Middle frontal gyrus (tissue), 1 donor: ENCODE measurements around the gene DNASE1L3.

ENCODE experiments used
- DNase-seq: peaks from one replicate; pipeline ENCODE4 v3.0.0-alpha.2; 2015; ENCODE audit warnings: low spot score; ENCODE audit errors: extremely low spot score

The DNASE1L3 gene

DNA sequence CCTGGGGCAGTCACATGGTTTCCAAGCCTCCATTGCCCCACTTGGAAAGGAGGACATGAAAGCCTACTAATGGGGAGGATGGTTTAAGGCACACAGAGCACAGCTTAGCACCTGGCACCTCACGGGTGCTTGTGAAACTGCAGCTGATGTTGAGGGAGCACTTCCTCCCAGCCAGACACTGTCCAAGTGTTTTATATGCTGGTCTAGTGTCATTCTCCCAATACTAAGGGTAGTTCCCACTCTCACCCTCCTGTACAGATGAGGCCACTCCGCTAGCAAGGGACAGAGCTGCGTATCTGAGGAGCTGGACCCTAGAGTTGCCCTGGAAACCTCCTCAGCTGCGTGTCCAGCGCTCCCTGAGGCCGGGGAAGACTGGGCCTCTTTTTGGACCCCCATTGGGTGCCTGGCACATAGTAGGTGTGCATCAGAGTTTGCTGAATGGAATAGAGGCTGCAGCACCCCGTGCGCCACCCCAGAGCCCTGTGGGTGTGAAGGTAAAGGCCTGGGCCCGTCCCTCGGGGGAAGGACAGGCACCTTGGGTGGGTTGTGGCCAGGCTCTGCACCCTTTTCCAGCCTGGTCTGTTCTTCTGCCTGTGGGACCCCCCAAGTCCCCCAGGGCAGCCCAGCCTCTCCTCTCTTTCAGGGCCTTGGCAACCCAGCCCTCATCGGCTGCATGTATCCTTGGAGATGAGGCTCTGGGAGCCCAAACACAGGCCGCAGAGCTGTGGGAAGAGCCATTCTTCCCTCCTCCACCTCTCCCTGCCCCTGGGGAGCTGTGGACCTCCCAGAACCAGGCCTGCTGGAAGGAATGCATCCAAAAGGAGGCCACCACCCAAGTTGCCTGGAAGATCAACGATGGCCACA lies 31.3 kb downstream of the DNASE1L3 start:
- DNase-seq = no peak

- no peak for DNase-seq
These were observed 32.1 kb downstream of the DNASE1L3 start for GRCh38 chr3:58178528-58179234.

- peak; percentile 72 for DNase-seq
These were observed 32.8 kb downstream of the DNASE1L3 start for GRCh38 chr3:58177747-58178527.

DNA sequence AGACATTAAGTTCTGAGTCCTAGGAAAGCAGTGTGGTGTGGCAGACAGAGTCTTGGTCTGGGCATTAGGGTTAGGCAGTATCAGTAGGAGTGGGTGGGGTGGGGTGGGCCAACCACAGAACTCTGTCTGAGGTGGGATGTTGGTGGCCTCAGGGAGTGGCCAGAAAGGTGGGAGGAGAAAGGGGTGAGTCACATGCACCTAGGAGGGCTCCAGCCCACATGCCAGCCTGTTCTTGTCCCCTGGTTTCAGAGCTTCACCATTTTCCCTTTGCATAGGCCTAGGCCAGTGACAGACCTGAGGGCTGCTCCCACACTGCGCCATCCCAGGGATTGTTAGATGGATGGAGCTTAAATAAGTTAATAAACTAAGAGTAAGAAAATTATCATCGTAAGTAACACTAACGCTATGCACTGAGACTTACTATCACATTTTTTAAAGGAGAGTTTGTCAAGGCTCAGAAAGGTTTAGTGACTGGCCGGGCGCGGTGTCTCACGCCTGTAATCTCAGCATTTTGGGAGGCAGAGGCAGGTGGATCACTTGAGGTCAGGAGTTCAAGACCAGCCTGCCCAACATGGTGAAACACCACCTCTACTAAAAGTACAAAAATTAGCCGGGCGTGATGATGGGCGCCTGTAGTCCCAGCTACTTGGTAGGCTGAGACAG lies 33.8 kb downstream of the DNASE1L3 start:
- no peak for DNase-seq

DNA sequence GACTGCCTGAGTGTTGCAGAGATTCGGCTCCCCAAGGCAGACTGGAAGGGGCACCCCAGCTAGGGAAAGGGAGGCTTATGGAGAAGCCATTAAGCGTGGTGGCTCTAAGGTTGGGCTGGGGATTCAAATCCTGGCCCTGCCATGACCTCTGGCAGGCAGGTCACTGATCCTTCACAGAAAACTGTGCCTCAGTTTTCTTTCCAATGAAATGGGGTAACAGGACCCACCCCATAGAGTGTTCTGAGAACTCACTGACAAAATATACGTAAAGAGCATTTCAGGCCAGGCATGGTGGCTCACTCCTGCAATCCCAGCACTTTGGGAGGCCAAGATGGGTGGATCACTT lies 34.6 kb downstream of the DNASE1L3 start:
- DNase-seq = no peak

GRCh38 chr3:58175437-58176184 lies 35.2 kb downstream of the DNASE1L3 start:
- DNase-seq = no peak

DNA sequence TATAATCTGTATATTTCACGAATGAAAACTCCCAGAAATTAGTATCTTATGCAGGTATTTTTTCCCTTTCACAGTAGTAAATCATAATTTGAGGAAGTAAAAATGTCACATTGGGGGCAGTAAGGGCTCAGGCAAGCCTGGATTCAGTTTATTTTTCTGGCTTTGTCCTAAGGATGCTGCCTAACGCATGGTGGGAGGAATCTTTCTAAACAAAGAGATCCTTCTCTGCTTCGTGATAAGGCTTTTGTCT lies 35.7 kb downstream of the DNASE1L3 start:
- DNase-seq = no peak

DNA sequence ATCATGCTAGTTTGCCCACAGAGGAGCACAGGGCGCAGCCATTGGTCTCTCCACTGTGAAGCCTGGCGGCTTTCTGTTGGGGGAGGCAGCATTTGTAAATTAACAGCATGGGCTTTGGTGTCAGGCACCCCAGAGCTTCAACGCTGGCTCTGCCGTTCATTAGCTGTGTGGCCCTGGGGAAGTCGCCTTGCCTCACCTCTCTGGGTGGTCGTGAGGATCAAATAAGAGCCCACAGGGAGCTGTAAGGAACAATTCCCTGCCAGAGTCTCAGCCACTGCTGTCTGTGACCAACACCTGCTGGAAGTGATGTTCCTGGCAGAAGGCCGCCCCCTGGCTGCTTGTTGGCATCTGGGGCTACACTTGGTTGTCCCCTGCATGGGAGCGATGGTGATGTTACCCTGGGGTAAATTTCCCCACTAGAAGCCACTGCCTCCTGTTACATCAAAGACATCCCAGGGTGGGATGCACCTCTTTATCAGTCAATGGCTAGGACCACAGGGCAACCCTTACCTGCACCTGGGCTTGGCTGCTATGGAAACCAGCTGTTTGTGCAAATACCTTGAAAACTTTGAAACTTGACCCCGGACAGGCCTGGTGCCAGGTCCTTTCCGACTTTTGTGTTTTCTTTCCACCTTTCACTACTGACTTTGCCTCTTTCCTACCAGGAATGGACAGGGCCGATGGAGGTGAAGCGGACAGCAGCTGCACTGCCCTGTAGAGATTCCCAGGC lies 36.9 kb downstream of the DNASE1L3 start:
- no peak for DNase-seq

DNA sequence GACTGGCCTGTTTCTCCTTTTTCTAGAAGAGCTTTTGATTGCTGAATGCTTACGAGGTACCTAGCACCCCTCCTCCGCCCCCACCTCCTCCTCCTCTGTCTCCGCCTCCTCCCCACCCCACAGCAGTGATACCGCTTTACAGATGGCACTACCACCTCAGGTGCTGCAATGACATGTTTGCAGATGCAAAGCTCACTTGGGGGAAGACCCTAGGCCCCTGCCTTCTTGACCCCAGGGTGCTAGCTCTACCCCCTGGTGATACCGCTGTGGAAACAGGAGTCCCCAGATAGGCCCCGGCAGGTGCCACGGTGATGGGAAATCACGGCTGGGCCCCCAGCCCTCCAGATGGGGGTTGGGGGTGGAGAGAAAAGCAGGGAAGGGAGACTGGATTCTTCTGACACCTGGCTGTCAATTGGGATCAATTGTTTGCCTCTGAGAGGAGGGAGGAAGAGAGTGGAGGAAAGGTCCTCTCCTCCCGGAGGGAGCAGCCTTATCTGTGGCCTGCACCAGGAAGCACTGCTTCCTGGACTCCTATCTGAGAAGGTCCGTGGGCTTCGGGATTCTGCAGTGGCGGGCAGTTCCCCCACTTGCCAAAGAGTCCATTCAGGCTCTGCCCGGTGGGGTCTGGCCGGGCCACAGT lies 37.6 kb downstream of the DNASE1L3 start:
- DNase-seq = no peak

GRCh38 chr3:58171126-58171525 lies 39.6 kb downstream of the DNASE1L3 start:
- DNase-seq = no peak

- no peak for DNase-seq
These were observed 40.4 kb downstream of the DNASE1L3 start for GRCh38 chr3:58170376-58170775.

DNA sequence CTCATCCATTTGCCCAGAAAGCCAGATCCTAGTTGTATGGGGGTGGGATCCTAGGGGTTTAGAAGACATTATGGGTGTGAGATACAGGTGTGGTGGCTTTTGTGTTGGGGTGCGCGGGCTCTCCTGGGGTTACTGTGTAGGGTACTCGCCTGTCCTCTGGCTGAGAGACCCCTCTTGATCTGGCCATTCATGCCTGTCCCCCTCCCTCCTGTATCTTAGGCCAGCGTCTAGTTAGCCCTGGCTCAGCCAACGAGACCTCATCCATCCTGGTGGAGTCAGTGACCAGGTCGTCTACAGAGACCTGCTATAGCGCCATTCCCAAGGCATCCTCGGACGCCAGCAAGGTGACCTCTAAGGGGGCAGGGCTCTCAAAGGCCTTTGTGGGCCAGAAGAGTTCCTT lies 41.4 kb downstream of the DNASE1L3 start:
- DNase-seq = no peak

- no peak for DNase-seq
These were observed 42.3 kb downstream of the DNASE1L3 start for GRCh38 chr3:58168498-58168897.

- no peak for DNase-seq
These were observed 43.1 kb downstream of the DNASE1L3 start for GRCh38 chr3:58167431-58168351.

DNA sequence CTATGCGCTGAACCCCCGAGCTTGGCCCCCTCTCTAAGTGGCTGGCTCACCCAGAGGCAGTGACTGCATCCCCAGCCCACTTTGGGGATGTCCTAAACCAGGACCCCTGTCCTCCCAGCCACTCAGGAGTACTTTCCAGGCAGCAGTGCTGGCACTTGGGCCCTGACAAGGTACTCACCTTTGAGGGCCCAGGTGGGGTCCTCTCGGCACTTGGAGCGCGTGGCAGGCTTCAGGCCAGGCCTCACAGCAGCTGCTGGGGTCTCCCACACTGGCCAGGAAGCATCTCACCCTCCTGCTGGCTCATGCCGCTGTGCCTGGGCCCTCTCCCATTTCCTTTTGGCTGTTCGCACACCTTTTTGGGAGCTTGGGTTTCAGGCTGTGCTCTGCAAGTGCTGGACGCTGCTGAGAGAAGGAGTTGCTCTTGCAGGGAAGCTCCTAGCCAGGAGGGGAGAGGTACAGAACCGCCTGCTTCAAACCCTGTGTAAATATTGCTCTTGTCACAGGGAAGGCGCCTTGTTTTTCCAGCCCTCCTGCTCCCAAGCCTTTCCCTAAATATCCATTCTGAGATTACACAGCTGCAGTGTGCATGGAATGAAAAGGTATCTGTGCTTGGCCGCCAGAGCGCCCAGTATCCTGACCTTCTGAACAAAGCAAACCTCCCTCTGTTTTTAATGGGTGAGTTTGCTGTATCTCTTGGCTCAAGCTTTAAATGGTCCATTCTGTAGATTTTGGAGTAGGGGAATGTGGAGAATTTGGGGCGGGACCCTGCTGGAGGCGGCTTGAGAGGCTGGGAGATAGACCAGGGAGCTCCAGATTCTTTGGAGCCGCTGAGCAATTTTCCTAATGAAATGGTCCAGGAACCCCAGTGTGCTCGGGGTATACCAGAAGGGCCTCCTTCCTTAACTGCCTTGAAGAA lies 45.6 kb downstream of the DNASE1L3 start:
- no peak for DNase-seq

- DNase-seq = no peak
These were observed 46.4 kb downstream of the DNASE1L3 start for GRCh38 chr3:58164199-58164879.

DNA sequence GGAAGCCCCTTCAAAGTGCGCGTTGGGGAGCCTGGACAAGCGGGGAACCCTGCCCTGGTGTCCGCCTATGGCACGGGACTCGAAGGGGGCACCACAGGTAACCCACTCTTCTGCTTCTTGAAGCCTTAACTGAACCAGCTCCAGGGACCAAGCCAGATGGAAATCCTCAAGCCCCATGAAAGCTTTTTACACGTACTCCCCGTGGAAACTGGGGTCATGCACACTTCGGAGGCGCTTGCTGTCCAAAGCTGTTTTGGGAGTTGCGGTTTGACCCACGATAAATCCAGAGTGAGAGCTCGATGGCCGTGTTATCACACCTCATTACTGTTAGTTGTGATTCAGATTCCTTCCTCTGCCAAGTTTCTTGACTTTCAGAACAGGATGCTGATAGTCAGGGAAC lies 47.5 kb downstream of the DNASE1L3 start:
- DNase-seq = no peak
